Left colon (tissue), 2 donors: ENCODE results near the gene CTDSPL2. TPM values are rescaled to one million over a fixed set of nuclear protein-coding genes. Genes with fewer than 3 reads are reported as not detected.
"Not testable (repeated sequence)": the region's sequence is repeated elsewhere in the genome, so short reads cannot be mapped to it uniquely, and the experiment has no call there.

Source experiments
- ATAC-seq: fragments of 200-7000 bp; cut with Tn5 transposase; one replicate; pipeline ENCODE4 v1.9.1; 2020; ENCODE audit warnings: mild to moderate bottlenecking, moderate library complexity
- DNase-seq, 2 donors: peaks; one replicate each; pipeline ENCODE4 v3.0.0-alpha.2; 2020
- intact Hi-C, 2 donors: fragments of 100-400 bp; cut with DNase I in 1 of 2; cut with micrococcal nuclease in 1 of 2; formaldehyde crosslinking; loops; one replicate each; pipeline versions ENCODE4 v1.11.2 to v1.14.0; 2022; cut with DNase I, micrococcal nuclease
- total RNA-seq, 2 donors: library from RNA; stranded (reverse); fragmentation: NEBNext Ultra II Directional; extraction: Animal tissue kit (Norgen Biotek cat#: 25700); gene quantifications; one replicate each; pipeline ENCODE4 v1.2.1, GENCODE V29; 2021
- donor health status: DM: no; HTN: no; CAD: no.
- donor health status: DM: yes; HTN: yes; CAD: no.

The CTDSPL2 gene
- total RNA-seq, 2 donors from 2014 or later, result 30.1 to 33.7 TPM

DNA sequence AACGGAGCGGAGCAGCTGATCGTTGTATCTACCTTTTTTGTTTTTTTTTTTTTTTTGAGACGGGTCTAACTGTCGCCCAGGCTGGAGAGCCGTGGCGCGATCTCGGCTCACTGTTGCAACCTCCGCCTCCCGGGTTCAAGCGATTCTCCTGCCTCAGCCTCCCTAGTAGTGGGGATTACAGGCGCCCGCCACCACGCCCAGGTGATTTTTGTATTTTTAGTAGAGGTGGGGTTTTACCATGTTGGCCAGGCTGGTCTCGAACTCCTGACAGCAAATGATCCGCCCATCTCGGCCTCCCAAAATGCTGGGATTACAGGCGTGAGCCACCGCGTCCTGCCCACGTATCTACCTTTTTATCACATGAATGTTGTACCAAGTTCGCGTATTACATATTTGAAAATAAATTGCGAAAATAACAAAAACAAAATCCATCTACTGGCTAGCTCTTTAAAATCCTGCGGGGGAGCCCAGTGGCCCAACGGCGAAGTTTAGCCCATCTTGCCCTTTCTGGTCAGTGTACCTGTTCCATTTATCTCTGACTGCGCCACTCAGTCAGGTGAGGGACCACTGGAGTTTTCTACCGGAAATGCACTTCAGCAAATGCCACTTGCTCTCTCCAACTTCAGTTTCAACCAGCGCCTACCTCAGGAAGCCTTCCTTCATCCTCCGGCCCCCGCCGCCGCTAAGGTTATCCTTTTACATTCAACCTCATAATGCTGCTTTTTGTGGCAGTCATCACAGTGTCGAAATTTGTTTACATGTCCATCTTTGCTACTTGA, 108.3 kb downstream of the CTDSPL2 start:
- DNase-seq (peak; percentile 33 to 52), ATAC-seq (peak; percentile 7)
- intact Hi-C loops, result no loop called here

DNA sequence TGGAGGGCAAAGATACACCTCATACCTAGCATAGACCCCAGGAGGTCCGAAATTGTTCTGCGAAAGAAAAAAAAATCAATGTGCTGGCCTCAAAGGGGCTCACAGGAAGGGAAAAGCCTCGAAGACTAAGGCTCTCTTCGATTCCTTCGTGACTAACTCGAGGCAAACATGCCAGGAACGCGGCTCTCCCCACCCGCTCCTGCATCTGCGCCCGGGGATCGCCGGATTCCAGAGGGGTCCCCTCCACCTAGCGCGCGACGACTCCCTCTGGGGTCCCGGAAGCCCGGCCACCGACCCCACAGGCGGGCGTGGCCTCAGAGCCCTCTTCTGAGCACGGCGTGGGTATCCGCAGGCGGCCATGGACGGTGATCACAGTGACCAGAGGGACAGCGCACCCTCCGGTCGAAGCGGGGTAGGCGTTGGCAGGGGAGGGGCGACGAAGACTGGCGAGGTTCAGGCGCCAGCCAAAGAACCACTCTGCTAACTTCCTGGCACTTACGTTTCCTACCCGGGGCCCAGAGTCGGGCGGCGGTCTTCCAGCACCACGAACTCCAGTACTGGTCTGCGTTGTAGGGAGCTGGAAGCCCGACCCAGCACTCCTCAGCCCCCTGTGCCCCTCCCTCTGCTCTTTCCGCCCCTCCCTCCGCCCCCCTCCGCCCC, 109.0 kb downstream of the CTDSPL2 start:
- intact Hi-C loops, result no loop called here
- peak; percentile 80 for ATAC-seq
- DNase-seq, result peak; percentile 90 to 92

DNA sequence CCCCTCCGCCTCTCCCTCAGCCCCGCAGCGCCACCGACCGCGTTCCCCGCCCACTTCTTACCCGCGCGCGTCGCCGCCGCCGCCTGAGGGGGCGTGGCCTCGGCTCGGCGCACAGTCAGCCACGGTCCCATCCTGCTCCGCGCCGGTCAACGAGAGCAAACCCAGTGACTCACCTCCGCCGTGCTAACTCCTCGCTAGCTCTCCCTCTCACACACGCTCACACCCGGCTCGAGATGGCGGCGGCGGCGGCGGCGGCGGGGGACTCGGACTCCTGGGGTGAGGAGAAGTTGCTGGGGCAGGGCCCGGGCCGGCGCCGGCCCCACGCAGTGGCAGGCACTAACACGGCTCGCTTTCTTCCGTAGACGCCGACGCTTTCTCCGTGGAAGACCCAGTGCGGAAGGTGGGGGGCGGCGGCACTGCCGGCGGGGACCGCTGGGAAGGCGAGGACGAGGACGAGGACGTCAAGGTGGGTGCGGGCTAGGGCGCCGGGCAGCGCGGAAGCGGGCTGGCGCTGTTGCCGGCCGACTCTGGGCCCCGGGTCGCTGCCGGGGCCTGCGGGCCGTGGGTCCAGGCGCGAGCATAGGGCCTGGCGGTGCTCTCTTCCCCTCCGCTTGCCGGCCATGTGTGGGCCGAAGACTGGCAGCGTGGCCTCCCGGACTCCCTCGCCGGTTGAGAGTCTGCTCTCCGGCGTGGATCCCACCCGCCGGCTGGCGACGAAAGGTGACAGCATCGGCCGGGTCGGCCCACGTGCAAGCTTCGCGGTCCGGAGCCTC, 109.7 kb downstream of the CTDSPL2 start, which contains the start of gene EIF3J:
TSS of gene EIF3J (plus strand) at position 186 of the 773 bp plus-strand sequence. CDS start at position 234, 48 bp downstream.
- intact Hi-C loops, result no loop called here
- DNase-seq (peak; percentile 94 to 96), ATAC-seq (peak; percentile 84)

DNA sequence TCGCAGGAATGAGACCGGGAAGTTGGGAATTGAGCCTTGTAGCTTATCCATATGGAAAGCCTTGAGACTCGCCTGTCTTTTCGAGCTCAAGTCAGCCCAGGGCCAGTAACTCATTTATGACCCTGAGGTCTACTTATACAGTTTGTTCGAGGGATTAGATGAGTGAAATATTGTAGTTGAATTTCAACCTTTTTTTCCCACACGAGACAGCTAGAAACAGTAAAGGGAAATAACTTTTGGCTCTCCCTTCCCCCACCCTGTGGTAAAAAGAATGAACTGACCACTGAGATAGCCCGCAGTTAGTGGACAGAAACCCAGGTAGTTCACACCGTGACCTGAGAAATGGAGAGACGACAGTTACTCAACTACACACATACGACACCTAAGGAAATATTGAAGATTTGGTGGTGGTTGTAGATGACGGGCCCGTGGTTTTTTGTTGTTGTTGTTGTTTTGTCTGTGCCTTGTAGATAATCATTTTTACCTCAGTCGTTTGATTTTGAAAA, 110.4 kb downstream of the CTDSPL2 start:
- DNase-seq (no peak), ATAC-seq (no peak)
- intact Hi-C loops, result no loop called here

DNA sequence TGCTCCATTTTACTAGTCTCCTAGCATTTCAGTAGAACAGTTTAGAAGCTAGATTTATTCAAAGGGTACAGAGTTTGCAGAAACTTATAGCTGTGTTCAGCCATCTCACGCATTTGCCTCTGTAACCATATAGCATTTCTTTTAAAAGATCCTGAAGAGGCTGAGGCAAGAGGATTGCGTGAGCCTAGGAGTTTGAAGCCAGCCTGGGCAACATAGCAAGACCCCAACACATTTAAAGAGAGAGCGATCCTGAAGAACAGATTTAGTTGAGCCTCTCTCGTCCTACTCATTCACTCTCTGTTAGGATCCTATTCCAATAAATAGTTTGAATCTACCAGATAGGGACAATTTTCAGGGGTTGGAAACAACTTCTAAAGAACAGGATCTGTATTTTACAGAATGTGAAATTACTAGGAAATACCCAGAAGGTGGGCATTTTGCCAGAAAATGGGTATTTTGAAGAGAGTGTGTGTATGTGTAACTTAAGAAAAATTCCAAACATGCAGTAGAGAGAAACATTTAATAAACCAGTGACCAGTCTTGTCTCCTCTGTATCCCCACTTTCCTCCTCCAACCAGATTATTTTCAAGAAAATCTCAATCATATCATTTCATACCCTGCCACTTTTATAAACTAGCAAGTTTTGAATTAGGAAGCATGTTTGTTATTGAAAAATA, 114.0 kb downstream of the CTDSPL2 start:
- no peak for DNase-seq
- ATAC-seq, result no peak
- intact Hi-C loops, result no loop called here

DNA sequence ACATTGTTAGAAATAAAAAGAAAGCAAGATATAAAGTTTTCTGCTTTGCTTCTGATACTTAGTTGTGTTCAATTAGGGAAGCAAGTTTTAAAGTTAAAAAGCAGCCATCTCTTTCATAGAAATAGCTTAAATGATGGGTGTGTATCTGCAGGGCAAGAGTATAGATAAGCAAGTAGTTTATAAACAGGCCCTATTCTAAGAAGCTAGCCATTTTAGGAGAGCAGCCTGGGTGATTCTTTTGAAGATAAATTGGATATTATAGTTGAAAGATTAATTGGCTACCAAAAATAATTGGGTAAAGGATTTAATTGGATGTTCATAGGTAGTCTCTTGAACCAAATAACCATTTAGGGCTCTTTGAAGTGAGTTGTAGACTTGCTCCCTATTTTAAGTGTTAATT, 115.2 kb downstream of the CTDSPL2 start:
- DNase-seq (no peak), ATAC-seq (no peak)
- intact Hi-C loops, result no loop called here

DNA sequence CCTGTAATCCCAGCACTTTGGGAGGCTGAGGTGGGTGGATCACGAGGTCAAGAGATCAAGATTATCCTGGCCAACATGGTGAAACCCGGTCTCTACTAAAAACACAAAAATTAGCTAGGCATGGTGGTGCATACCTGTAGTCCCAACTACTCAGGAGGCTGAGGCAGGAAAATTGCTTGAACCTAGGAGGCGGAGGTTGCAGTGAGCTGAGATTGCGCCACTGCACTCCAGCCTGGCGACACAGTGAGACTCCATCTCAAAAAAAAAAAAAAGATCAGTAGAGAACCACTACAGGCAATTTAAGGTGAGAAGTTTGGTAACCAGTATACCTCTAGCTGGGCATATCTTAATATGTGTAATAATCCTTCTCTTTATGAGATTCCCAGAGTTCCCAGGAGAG, 117.3 kb downstream of the CTDSPL2 start:
- intact Hi-C loops, ATAC-seq, DNase-seq: not testable (repeated sequence)

DNA sequence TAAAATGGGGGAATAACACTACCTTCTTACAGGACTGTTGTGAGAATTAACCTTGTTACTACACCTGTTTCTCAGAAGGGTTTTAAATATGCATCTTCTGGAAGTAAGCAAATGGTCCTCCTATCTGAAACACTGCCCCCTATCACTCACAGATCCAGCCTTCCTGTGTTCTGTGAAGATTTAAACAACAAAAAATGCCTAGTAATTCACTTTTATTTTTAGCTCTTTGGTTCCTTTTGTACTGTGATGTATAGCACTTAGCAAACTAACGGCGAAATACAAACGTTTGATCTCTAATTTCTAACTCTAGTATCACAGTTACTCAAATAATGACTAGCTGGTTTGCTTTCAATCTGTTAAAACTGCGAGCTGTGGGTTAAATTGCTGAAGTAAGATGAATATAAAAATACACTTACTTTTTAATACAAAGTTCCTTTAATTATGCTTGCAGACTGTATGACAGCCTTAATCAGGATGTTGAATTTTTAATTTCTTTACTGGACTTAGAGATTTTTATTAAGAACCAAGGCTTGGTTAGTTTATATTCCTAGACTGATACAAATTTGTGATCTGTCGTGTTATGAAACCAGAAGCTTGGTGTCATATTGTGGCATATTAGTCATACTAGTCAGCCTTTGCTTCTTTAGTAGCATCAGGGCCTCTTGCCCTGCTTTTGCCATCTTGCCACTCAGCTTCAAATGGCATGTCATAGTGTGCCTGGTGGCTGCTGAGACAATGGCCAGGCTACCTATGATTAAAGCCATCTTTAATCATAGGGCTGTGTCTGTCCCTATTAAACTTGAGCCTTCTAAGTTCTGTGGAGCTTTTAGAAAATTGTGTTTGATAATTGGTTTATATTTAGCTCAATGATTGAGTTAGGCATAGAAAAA, 118.7 kb downstream of the CTDSPL2 start:
- DNase-seq (no peak), ATAC-seq (no peak)
- intact Hi-C loops, result no loop called here

DNA sequence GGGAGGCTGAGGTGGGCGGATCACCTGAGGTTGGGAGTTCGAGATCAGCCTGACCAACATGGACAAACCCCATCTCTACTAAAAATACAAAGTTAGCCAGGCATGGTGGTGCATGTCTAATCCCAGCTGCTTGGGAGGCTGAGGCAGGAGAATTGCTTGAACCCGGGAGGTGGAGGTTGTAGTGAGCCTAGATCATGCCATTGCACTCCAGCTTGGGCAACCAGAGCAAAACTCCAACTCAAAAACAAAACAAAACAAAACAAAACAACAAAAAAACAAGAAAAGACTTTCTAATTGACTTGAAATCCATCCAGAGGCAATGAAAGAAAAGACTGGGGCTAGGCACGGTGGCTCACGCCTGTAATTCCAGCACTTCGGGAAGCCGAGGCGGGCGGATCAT, 121.7 kb downstream of the CTDSPL2 start:
- DNase-seq, ATAC-seq, intact Hi-C loops: not testable (repeated sequence)

DNA sequence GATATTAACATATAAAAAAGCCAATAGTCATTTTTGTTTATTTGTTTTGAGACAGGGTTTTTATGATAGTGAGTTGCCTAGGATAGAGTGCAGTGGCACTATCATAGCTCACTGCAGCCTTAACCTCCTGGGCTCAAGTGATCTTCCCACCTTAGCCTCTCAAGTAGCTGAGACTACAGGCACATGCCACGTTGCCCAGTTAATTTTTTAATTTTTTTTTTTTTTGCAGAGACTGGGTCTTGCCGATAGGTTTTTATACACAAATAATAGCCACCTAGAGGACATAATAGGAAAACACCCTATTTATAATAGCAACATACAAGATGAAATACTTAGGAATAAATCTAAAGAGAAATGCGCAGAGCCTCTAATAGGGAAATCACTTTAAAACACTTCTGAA, 122.8 kb downstream of the CTDSPL2 start:
- ATAC-seq (no peak), DNase-seq (no peak)
- intact Hi-C loops, result no loop called here

DNA sequence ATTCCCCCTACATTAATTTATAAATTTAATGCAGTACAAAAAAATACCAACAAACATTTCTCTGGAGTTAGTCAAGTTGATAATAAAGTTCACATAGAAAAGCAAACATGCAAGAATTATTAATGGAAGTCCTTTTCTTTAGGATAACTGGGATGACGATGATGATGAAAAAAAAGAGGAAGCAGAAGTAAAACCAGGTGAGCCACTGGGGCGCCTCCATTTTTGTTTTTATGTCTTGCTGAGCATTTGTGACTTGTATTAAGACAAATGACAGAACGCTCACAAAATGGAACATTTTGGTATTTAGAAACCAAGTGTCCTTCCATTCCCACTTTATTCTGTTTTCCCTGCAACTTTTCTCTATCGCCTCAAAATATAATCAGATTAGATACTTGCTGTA, 123.3 kb downstream of the CTDSPL2 start:
- ATAC-seq, result no peak
- intact Hi-C loops, result no loop called here
- DNase-seq, result no peak

DNA sequence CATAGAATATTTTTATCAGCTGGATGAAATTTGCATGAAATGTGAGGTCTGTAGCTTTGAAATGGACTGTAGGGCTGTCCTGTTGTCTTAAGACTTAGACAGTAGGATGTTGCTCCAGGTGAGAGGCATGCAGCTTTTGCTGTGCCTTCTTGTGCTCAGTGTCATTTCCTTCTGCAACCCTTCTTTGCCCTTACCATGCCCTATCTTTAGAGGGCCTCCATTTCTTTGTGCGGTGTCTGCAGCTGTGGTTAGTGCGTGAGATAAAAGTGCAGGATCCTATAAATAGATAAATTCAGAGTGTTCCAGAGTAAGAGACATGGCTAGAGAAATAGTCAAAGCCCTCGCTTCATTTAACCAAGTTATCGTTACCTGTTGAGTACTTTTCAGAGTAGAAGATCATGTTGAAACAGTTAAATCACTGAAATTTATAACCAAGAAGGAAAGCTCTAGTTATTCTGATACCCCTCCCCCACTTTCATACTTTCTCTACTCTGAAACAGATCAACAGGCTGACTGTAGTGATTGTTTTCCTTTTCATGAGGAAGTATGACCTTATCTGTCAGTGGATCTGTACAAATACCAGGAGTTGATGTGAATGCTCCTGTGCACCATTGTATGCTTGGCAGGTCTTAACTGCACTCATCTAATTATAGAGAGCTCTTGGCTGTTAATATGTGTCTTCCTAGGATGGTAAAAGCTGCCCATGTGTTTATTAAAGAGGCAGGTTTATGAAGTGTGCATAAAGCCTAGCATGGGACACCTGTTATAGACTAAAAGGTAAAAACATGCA, 127.7 kb downstream of the CTDSPL2 start:
- ATAC-seq, result no peak
- intact Hi-C loops, result no loop called here
- DNase-seq, result no peak

DNA sequence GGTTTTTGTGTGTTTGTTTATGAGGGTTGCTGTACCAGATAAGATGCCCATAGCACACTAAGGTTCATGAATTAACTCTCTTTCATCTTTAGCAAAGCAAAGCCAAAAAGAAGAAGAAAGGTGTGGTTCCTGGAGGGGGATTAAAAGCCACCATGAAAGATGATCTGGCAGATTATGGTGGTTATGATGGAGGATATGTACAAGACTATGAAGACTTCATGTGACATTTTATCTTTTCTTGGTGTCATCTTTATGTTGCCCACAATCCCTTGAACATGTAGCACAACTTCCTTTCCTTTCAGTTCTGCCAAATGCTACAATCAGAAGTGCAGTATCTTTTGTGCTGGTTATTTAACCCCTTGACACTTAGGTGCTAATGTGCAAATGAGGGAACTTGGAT, 133.5 kb downstream of the CTDSPL2 start:
- DNase-seq, ATAC-seq, intact Hi-C loops: not testable (repeated sequence)

DNA sequence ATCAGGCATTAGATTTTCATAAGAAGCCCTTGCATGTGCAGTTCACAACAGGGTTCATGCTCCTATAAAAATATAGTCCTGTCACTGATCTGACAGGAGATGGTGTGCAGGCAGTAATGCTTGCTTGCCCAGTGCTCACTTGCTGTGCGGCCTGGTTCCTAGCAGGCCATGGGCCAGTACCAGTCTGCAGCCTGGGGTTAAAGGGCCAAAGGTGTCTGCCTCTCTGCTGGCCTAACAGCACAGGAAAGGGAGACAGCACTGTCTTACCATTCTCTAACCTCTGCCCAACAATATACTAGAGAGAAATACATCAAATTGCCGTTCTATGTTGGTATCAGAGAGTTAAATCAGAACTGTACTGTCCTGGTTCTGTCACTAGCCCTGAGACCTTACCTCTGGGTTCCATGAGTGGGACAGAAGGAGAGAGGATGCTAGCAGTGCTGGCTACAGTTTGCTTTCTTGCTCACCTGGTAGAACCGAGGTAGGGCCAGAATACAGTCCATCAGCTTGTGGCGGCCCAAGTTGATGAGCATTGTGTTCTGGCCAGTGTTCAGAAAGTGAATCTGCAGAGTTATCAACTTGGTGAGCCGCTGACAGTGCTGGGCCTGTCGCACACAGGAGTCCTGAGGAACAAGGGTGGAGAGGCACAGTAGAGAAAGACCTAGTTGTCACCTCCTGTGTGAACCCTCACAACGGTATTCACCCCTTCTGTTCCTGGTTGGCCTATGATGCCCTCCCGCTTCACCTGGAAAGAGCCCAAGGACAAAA, 138.1 kb downstream of the CTDSPL2 start:
- ATAC-seq, result no peak
- no peak for DNase-seq
- intact Hi-C loops, result no loop called here

DNA sequence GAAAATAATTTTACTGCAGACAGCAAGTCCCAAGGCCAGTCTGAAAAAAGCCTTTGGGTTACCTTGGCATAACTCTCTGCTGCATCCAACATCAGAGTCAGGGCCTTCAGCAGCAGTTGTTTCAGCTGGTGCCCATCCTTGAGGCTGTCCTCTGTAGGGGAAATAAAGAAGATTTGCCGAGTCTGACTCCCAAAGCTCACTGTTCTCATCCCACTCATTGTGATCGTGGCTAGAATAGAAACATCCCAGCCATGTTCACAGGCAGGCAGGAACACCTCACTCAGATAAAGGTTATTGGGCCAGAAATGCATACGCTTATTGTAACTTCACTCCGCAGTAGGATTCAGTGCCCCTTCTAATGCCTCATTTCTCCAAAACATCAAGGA, 138.7 kb downstream of the CTDSPL2 start:
- ATAC-seq (no peak), DNase-seq (no peak)
- intact Hi-C loops, result no loop called here

DNA sequence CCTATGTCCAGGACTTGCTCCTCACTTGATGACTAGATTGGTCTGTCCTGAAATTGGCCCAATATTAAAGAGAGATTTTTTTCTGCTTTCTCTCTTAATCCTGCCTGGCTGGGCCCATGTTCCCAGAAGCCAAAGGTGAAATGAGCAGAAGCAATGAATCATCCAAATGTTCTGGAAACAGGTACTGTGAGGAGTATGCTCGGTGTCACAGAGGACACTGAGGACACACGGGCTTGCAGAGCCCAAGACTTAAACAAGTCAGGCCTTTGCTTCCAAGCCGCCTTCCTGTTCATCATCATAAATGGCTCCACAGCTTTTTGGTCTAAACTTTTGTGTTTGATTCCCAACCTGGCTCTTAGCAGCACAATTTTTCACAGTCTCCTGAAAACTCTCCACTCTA, 140.9 kb downstream of the CTDSPL2 start:
- intact Hi-C loops, result no loop called here
- ATAC-seq (no peak), DNase-seq (no peak)

DNA sequence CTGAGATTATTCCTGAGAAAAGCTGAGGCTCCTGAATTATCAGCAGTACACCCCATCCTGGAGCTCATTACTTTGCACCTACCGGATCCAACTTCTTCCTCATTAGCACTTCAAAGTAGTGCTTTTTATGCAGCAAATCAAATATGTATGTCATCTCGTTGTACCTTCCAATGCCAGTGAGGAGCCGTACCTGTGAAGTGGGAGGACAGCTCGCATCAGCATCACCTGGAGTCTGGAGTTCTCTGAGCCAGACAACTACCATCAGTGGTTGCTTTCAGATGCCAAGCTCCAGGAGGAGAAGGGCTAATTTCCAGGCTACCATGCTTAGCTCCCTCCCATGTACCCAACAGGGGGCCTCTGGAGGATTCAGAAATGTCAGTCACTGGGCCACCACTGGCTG, 141.9 kb downstream of the CTDSPL2 start:
- ATAC-seq, result no peak
- intact Hi-C loops, result no loop called here
- no peak for DNase-seq
